Measurements from ENCODE around the gene CTDSPL.

- no peak for TF ChIP-seq CTCF (IDR thresholded peaks at IDR 0.05; ENCODE audit: low read length)
- TF ChIP-seq EZH2phosphoT487 (IDR thresholded peaks at IDR 0.05; ENCODE audit: low read length): no peak
- no peak for TF ChIP-seq EZH2 (optimal IDR thresholded peaks at IDR 0.05; ENCODE audit: low read depth, low read length)
These were observed 95.9 kb downstream of the CTDSPL start for GRCh38 chr3:37957539-37957936.
